IPS-20b (cell line): ENCODE data around the gene EPHA2.
"Not testable (repeated sequence)": the region's sequence is repeated elsewhere in the genome, so short reads cannot be mapped to it uniquely, and the experiment has no call there.

Experiments
- H3K27ac ChIP-seq: one replicate; pipeline ENCODE4 v1.5.1; 2013; ENCODE audit warnings: low read length
- H3K27me3 ChIP-seq: 2 replicates; pipeline ENCODE4 v1.6.1; 2013; ENCODE audit warnings: mild to moderate bottlenecking, low read length, inconsistent platforms; ENCODE audit not compliant: insufficient read depth
- H3K36me3 ChIP-seq: 2 replicates; pipeline ENCODE4 v1.6.1; 2013; ENCODE audit warnings: low read depth, mild to moderate bottlenecking, inconsistent platforms, low read length, moderate library complexity; ENCODE audit not compliant: insufficient read depth
- H3K4me1 ChIP-seq: 2 replicates; pipeline ENCODE4 v1.6.1; 2013; ENCODE audit warnings: mild to moderate bottlenecking, control low read depth, inconsistent platforms, low read length, moderate library complexity; ENCODE audit not compliant: insufficient read depth
- H3K4me3 ChIP-seq: 2 replicates; pipeline ENCODE4 v1.5.1; 2013; ENCODE audit warnings: mild to moderate bottlenecking, low read length, inconsistent platforms
- H3K9ac ChIP-seq: 2 replicates; pipeline ENCODE4 v1.6.1; 2013; ENCODE audit warnings: low read depth, mild to moderate bottlenecking, inconsistent platforms, low read length, moderate library complexity
- H3K9me3 ChIP-seq: 2 replicates; pipeline ENCODE4 v1.6.1; 2013; ENCODE audit warnings: mild to moderate bottlenecking, low read depth, low read length, inconsistent platforms; ENCODE audit not compliant: insufficient read depth

The EPHA2 gene

DNA sequence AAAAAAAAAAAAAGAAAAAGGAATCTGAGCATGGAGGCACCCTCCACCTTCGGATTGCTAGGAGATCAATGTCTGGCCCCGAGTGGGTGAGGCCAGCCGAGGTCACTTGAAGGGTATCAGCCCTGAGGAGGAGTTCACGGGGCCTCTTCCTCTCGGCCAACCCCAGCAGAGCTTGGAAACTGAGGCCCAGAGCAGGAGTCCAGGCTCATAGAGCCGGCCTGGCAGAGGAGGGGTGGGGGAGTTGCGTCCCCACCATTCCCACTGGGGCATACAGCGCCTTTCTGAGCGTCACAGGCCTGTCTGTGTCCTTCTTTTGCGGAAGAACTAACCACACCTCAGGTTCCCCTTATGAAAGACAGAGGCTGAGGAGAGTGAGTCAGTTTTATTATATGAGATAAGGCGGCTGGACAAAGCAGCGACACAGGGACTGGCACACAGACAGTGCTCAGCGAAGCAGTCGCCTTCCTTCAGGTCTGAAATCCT, 17.1 kb upstream of the EPHA2 start:
- Histone ChIP-seq H3K27ac (no peak overlapping the region), H3K27me3 (no peaks in the 10 kb centered on the region)

DNA sequence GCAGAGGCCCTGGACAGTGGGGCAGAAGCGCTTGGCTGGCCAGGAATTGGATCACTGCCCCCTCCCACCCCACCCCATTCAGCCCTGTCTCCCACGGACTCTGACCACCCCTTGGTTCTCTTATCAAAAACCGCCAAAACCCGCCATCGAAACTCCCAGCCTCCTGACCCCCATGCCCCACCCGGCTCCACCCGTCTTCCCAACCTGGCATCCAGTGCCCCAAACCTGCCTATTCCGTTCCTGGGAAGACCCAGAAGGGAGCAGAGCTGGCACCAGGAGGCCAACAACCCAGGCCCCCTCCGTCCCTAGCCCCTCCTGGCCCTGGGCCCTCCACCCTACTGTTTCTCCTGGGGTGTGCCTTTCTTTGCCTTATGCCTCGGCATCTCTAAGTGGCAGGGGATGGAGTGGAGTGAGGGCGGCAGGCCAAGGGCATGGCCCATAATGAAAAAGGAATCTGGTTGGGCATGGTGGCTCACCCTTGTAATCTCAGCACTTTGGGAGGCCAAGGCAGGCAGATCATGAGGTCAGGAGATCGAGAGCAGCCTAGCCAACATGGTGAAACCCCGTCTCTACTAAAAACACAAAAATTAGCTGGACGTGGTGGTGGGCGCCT, 16.5 kb upstream of the EPHA2 start:
- no peaks in the 10 kb centered on the region for H3K9me3 ChIP-seq
- peaks cover 9% of the 10 kb centered on the region; the same call in 1 of the 2 replicates for H3K4me1 ChIP-seq
- no peaks in the 10 kb centered on the region for H3K36me3 ChIP-seq
- no peak overlapping the region for H3K4me3 ChIP-seq
- no peak overlapping the region for H3K27ac ChIP-seq
- H3K9ac ChIP-seq, result no peak overlapping the region
- H3K27me3 ChIP-seq, result no peaks in the 10 kb centered on the region

More for the DNA sequence above, 17.1 kb upstream of the EPHA2 start:
- Histone ChIP-seq H3K36me3 (no peaks in the 10 kb centered on the region), H3K4me1 (peaks cover 9% of the 10 kb centered on the region; the same call in 1 of the 2 replicates), H3K4me3 (no peak overlapping the region), H3K9me3 (no peaks in the 10 kb centered on the region), H3K9ac (no peak overlapping the region)

DNA sequence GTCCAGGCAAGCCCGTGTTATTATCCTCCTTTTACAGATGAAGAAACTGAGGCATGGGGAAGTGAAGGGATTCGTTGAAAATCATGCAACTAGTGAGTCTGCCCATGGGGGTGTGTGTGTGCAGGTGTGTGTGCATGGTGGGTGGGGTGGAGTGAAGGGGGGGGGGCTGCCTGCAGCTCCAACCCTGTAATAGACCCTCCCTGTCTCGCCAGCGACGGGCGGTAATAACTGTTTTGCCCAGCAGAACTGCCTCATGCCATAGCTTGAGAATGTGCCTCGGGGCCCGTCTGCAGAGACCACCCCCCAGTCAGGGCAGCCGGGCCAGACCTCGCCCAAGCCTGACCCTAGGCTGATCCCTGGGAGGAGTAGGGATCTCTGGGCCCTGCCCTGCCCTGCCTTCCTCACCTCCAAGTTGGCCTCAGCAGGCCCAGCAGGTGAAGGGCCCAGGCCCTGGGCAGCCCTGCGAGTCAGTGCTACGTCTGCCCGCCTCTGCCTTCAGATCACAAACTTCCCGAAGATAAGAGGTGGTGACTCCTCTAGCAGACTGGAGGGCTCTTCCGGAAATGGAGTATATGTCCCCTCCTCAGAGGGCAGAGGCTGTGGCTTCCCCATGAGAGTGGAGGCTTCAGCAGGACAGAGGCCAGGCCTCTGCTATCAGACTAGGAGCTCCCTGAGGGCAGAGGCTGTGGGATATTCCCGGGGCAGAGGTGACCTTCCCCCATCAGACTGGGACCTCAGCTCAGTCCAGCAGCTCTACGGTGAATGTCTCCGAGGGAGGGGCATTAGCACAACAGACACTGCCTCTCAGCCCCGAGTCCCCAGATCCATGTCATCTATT, 15.7 kb upstream of the EPHA2 start:
- H3K27me3 ChIP-seq, result no peaks in the 10 kb centered on the region
- no peak overlapping the region for H3K27ac ChIP-seq
- peaks cover 9% of the 10 kb centered on the region; the same call in 1 of the 2 replicates for H3K4me1 ChIP-seq
- H3K9ac ChIP-seq, result no peak overlapping the region
- H3K9me3 ChIP-seq, result no peaks in the 10 kb centered on the region
- no peaks in the 10 kb centered on the region for H3K36me3 ChIP-seq
- no peak overlapping the region for H3K4me3 ChIP-seq

DNA sequence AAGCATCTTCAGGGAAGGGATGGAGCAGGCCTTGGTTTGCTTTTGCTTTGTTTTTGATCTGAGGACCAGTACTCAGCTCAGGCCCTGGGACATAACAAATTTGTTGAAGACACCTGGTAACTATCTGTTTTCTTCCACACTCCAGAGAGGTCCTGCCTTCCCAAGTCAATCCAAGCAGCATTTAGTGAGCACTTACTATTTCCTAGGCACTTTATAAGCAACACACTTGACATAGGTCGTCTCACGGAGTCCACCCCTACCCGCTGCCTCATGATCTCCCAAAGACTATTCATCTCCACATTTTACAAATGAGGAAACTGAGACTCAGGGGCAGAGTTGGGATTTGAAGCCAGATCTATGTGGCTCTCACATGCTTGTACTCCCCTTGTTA, 14.4 kb upstream of the EPHA2 start:
- Histone ChIP-seq H3K9me3 (no peaks in the 10 kb centered on the region), H3K27ac (no peak overlapping the region), H3K27me3 (no peaks in the 10 kb centered on the region), H3K4me3 (no peak overlapping the region), H3K4me1 (peaks cover 6% of the 10 kb centered on the region; the same call in 1 of the 2 replicates), H3K9ac (no peak overlapping the region), H3K36me3 (no peaks in the 10 kb centered on the region)

DNA sequence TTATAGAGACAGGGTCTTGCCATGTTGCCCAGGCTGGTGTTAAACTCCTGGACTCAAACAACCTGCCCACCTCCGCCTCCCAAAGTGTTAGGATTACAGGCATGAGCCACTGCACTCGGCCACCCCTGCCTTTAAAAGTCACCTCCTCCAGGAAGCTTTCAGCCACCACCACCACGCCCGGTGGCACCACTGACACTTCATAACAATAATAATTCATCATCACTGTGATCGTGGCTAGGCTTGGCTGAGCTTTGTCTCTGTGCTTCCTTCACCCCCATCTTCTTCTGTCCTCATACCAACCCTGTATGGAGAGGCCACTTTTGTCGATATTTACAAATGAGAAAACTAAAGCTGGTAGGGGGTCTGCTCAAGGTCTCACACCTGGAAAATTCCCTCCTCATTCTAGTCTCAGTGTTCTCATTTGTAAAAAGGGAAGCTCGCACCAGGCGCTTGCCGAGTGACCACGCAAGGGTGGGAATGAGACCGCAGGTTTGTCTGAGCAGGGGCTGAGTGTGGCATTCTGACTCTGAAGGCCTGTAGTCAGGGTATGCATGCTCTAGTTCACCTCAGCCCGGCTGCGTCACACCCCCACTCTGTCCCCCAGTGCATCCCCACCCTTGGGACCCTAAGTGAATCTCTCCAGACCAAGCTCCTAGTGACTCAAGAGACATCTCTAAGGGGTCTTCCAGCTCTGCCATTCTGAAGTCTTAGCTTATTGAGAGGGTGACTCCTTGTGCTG, 12.9 kb upstream of the EPHA2 start:
- no peak overlapping the region for H3K4me3 ChIP-seq

DNA sequence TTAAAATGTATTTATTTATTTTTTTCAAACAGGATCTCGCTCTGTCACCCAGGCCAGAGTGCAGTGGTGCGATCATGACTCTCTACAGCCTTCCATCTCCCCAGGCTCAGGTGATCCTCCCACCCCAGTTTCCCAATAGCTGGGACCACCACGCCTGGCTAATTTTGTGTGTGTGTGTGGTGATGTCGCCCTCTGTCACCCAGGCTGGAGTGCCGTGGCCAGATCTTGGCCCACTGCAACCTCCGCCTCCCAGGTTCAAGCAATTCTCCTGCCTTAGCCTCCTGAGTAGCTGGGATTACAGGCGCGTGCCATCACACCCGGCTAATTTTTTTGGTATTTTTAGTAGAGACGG, 12.3 kb upstream of the EPHA2 start:
- H3K27me3 ChIP-seq, H3K9ac ChIP-seq, H3K27ac ChIP-seq, H3K36me3 ChIP-seq, H3K9me3 ChIP-seq: not testable (repeated sequence)
- peak overlapping the region; percentile 61; the same call in 1 of the 2 replicates for H3K4me3 ChIP-seq
- peaks cover 11% of the 10 kb centered on the region; the same call in 1 of the 2 replicates for H3K4me1 ChIP-seq

More for the DNA sequence above, 12.9 kb upstream of the EPHA2 start:
- H3K27ac ChIP-seq, result no peak overlapping the region
- no peak overlapping the region for H3K9ac ChIP-seq
- no peaks in the 10 kb centered on the region for H3K36me3 ChIP-seq
- H3K27me3 ChIP-seq, result no peaks in the 10 kb centered on the region
- no peaks in the 10 kb centered on the region for H3K9me3 ChIP-seq
- H3K4me1 ChIP-seq, result peaks cover 11% of the 10 kb centered on the region; the same call in 1 of the 2 replicates

DNA sequence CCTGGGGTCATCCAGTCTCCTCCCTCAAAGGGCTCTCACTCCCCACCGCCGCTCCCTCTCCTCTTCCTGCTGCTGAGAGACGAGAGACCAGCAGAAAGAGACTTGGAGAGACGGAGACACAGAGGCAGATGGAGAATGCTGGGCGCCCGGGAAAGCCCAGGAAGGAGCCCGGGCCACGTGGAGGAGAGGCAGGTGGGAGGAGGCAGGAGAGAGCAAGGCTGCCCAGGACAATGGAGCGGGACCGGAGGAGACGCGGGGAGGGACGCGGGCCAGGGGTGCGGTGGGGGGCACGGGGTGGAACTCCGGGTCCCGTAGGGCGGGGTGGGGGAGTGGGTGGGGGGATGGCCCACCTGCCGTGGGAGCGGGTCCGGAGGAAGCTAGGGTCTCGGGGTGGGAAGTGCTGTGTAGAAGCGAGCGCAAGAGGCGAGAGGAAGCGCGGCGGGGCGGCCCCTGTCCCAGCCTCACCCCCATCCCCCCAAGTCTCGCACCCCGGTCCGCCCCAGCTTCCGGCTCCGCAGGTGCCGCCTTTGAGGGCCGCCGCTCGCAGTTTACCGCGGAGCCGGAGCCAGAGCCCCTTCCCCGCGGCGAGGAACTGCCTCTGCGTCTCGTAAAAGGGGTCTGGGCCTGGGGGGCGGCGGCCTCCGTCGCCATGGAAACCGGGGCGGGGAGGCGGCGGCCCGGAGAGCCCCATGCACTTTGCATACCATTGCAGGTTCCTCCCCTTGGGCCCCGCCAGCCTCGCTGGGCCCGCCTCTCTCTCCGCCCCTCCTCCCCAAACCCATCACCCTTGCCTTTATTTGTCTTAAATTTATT, 11.7 kb upstream of the EPHA2 start:
- H3K9ac ChIP-seq, result peak overlapping the region; percentile 81; the same call in 1 of the 2 replicates
- no peaks in the 10 kb centered on the region for H3K36me3 ChIP-seq
- peak overlapping the region; percentile 52 for H3K27ac ChIP-seq
- H3K4me1 ChIP-seq, result peaks cover 11% of the 10 kb centered on the region; the same call in 1 of the 2 replicates
- H3K9me3 ChIP-seq, result no peaks in the 10 kb centered on the region
- H3K4me3 ChIP-seq, result peak overlapping the region; percentile 61; the same call in 1 of the 2 replicates
- H3K27me3 ChIP-seq, result no peaks in the 10 kb centered on the region

DNA sequence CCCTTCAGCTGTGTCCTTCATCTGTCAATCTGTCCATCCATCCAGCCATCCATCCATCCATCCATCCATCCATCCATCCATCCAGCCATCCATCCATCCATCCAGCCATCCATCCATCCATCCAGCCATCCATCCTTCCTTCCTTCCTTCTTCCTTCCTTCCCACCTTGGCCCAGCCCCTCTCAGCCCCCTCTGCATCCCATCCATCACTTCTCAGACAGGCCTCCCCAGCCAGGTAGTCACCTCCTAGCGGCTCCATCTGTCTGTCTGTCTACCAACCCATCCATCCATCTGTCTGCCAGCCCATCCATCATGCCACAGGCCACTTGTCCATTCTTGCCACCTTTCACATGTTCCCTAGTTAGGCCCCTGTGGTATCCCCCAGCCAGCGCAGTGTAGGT, 10.2 kb upstream of the EPHA2 start:
- Histone ChIP-seq H3K36me3 (no peaks in the 10 kb centered on the region), H3K9me3 (no peaks in the 10 kb centered on the region), H3K4me3 (no peak overlapping the region), H3K27me3 (peaks cover 10% of the 10 kb centered on the region), H3K4me1 (peaks cover 11% of the 10 kb centered on the region; the same call in 1 of the 2 replicates), H3K9ac (no peak overlapping the region), H3K27ac (no peak overlapping the region)

DNA sequence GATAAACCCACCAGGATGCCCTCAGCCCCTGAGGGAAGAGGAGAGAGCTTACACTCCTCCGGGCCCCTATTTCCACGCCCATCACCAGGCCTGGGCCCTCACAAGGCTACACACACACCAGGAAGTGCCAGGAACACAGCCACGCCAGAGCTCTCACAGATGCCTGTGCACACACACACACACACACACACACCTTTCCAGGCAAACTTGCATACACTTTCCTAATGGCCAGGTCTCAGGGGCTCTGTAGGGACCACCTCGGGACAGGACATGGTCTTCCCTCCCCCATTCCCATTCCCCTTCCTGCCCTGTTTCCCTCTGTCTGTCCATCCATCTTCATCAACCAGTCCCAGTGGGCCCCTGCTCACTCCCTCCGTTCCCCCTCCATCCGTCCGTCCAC, 9.7 kb upstream of the EPHA2 start:
- H3K36me3 ChIP-seq, result no peaks in the 10 kb centered on the region
- H3K27me3 ChIP-seq, result peaks cover 11% of the 10 kb centered on the region
- no peak overlapping the region for H3K4me3 ChIP-seq
- H3K27ac ChIP-seq, result no peak overlapping the region
- peaks cover 11% of the 10 kb centered on the region; the same call in 1 of the 2 replicates for H3K4me1 ChIP-seq
- H3K9ac ChIP-seq, result no peak overlapping the region
- no peaks in the 10 kb centered on the region for H3K9me3 ChIP-seq

DNA sequence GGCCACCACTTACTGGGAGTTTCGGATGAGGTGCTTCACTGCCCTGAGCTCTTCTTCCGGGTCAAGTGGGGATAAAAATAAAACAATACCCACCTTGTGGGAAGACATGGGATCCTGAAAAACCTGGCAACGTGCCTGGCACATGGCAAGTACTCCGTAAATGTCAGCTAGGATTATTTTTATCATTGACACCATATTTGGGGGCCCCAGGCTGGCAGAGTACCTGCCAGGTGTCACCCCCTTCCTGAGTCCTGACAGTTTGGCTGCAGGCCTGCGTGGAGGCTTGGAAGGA, 9.2 kb upstream of the EPHA2 start:
- peaks cover 11% of the 10 kb centered on the region; the same call in 1 of the 2 replicates for H3K4me1 ChIP-seq
- no peak overlapping the region for H3K27ac ChIP-seq
- H3K9ac ChIP-seq, result no peak overlapping the region
- no peaks in the 10 kb centered on the region for H3K9me3 ChIP-seq
- H3K36me3 ChIP-seq, result no peaks in the 10 kb centered on the region
- H3K4me3 ChIP-seq, result no peak overlapping the region
- H3K27me3 ChIP-seq, result peaks cover 11% of the 10 kb centered on the region
